ENCODE results near the gene MRTFA. TPM values are rescaled to one million over a fixed set of nuclear protein-coding genes. Genes with fewer than 3 reads are reported as not detected.
A peak's percentile ranks its signal among the peaks of the same experiment; 100 is the strongest.

MRTFA gene
- polyA plus RNA-seq, 2 of the 4 experiments (the other 2 are of a cell fraction) = 6.8 to 48.3 TPM

GRCh38 chr22:40405178-40406062 lies 231.1 kb downstream of the MRTFA start:
- FAIRE-seq = no peak
- 92% methylated on average over 12 of the region's 28 CpGs for WGBS (ENCODE audit: missing lambda C conversion rate)
- CTCF ChIA-PET = interaction anchor here (0.5 to 2.1 kb wide), 2 partner anchors 277 to 326 kb away, joined by 3 to 5 read pairs; no protein-coding TSS in a partner anchor
- Histone ChIP-seq H3K4me2 (no peak overlapping the region), H3K27ac (no peak overlapping the region), H3K4me3 (no peak overlapping the region), H3K9me3 (no peaks in the 10 kb centered on the region), H3K4me1 (0 out of 3 replicates have a peak, but pooled peaks cover 3% of the 10 kb centered on the region)
- POLR2A ChIA-PET = no interaction called here
- 0 out of 2 replicates have a peak, but pooled peaks have one; percentile 38 for TF ChIP-seq POLR2AphosphoS2 (conservative IDR thresholded peaks at IDR 0.05; ENCODE audit: low read length)
- TF ChIP-seq NFE2L2 (conservative IDR thresholded peaks at IDR 0.05; ENCODE audit: low read length) = no peak
- ATAC-seq = peak; percentile 4 to 5; a peak in 2 of 6 replicates
- DNase-seq (ENCODE audit: low read depth in 1 of 2, low spot score in 1 of 2) = no peak

DNA sequence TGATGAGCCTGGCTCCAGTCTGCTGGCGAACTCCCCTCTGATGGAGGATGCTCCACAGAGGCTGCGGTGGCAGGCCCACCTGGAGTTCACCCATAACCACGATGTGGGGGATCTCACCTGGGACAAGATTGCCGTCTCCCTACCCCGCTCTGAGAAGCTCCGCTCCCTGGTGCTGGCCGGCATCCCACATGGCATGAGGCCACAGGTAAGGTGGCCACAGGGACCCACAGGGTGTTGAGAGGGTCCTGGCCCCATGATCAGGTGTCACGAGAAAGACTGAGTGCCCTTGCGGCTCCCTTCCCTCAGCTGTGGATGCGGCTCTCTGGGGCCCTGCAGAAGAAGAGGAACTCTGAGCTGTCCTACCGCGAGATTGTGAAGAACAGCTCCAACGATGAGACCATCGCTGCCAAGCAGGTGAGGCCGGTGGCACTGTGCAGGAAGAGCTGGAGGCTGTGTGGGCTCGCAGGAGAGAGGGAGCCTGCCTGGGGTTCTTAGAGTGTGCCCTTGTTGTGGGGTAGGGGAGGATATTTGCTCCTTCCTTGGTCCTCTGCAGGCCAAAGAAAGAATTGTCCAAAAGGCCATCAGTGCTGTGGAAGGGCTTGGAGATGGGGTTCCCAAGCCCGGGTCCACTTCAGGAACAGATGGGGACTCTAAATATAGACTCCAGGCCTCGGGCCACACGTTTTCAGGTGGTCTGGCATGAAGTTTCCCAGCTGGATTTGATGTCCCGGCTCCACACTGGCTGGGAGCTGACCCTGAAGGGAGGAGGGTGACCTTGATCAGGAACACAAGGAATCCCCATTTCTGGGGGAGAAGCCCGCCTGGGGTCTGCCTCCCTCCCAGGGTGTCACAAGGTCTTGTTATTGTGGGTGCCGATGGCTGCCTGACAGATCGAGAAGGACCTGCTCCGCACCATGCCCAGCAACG lies 232.0 kb downstream of the MRTFA start:
- no peak overlapping the region for H3K4me2 ChIP-seq
- peak in 1 of 2 experiments; percentile 26; a peak in 3 of 6 replicates for ATAC-seq
- TF ChIP-seq HOXA7 (CRISPR knock-in tag; IDR thresholded peaks at IDR 0.05) (no peak), ZSCAN20 (CRISPR knock-in tag; IDR thresholded peaks at IDR 0.05) (no peak), E2F6 (IDR thresholded peaks at IDR 0.05; ENCODE audit: borderline replicate concordance, low read depth) (no peak), KDM1A (IDR thresholded peaks at IDR 0.05; ENCODE audit: low read depth) (no peak), CHD2 (IDR thresholded peaks at IDR 0.05; ENCODE audit: low read length, partially characterized antibody) (no peak), HOXB13 (CRISPR knock-in tag; IDR thresholded peaks at IDR 0.05; ENCODE audit: low read depth) (no peak), RAD21 (conservative IDR thresholded peaks at IDR 0.05 in 1 of 2, IDR thresholded peaks at IDR 0.05 in 1 of 2) (no peak), ZNF302 (CRISPR knock-in tag; IDR thresholded peaks at IDR 0.05) (no peak)
- TF ChIP-seq, protein P1, sequence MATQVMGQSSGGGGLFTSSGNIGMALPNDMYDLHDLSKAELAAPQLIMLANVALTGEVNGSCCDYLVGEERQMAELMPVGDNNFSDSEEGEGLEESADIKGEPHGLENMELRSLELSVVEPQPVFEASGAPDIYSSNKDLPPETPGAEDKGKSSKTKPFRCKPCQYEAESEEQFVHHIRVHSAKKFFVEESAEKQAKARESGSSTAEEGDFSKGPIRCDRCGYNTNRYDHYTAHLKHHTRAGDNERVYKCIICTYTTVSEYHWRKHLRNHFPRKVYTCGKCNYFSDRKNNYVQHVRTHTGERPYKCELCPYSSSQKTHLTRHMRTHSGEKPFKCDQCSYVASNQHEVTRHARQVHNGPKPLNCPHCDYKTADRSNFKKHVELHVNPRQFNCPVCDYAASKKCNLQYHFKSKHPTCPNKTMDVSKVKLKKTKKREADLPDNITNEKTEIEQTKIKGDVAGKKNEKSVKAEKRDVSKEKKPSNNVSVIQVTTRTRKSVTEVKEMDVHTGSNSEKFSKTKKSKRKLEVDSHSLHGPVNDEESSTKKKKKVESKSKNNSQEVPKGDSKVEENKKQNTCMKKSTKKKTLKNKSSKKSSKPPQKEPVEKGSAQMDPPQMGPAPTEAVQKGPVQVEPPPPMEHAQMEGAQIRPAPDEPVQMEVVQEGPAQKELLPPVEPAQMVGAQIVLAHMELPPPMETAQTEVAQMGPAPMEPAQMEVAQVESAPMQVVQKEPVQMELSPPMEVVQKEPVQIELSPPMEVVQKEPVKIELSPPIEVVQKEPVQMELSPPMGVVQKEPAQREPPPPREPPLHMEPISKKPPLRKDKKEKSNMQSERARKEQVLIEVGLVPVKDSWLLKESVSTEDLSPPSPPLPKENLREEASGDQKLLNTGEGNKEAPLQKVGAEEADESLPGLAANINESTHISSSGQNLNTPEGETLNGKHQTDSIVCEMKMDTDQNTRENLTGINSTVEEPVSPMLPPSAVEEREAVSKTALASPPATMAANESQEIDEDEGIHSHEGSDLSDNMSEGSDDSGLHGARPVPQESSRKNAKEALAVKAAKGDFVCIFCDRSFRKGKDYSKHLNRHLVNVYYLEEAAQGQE (IDR thresholded peaks at IDR 0.05) = no peak
- TF ChIP-seq, protein P2, sequence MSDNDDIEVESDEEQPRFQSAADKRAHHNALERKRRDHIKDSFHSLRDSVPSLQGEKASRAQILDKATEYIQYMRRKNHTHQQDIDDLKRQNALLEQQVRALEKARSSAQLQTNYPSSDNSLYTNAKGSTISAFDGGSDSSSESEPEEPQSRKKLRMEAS (IDR thresholded peaks at IDR 0.05) = no peak
- DNase-seq (ENCODE audit: low read depth in 1 of 2, low spot score in 1 of 2) = no peak
- H3K4me3 ChIP-seq = no peak overlapping the region
- POLR2A ChIA-PET = no interaction called here
- no peaks in the 10 kb centered on the region for H3K4me1 ChIP-seq
- 85% methylated on average over 15 of the region's 25 CpGs for WGBS (ENCODE audit: missing lambda C conversion rate)
- no peak for FAIRE-seq
- CTCF ChIA-PET = interaction anchor here (1.2 to 1.5 kb wide), 3 partner anchors 32 to 279 kb away, joined by 3 to 4 read pairs (median 3); no protein-coding TSS in a partner anchor
- H3K9me3 ChIP-seq = no peaks in the 10 kb centered on the region
- no peak overlapping the region for H3K27ac ChIP-seq

DNA sequence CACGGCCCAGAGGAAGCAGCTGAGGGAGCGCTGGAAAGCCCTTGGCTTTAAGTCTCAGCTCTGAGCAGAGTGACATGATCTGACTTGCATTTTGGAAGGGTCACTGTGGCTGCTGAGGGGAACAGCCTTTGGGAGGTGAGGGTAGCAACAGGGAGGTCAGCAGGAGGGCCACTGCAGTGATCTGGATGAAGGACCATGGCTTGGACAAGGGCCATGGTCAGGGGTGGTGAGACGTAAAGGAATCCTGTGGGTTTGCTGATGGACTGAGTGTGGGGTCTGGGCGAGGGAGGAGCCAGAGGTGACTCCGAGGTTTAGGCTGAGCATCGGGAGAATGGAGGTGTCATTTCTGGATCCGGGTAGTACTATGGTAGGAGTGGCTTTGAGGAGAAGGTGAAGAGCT lies 232.9 kb downstream of the MRTFA start:
- ChIA-PET POLR2A (no interaction called here), CTCF (interaction anchor here (1.2 to 1.5 kb wide), 3 partner anchors 33 to 279 kb away, joined by 3 to 4 read pairs (median 3); no protein-coding TSS in a partner anchor)
- no peak for ATAC-seq
- Histone ChIP-seq H3K4me2 (no peak overlapping the region), H3K4me3 (no peak overlapping the region), H3K9me3 (no peaks in the 10 kb centered on the region), H3K27ac (no peak overlapping the region), H3K4me1 (no peaks in the 10 kb centered on the region)
- FAIRE-seq = no peak
- DNase-seq (ENCODE audit: low read depth in 1 of 2, low spot score in 1 of 2) = no peak
- WGBS (ENCODE audit: missing lambda C conversion rate) = 91% methylated on average over 7 of the region's 7 CpGs
- TF ChIP-seq RFX5 (IDR thresholded peaks at IDR 0.05) (no peak), PHF8 (IDR thresholded peaks at IDR 0.05; ENCODE audit: borderline replicate concordance, low read depth) (no peak), ZSCAN20 (CRISPR knock-in tag; IDR thresholded peaks at IDR 0.05) (no peak), JUNB (IDR thresholded peaks at IDR 0.05) (no peak), ZFP36 (IDR thresholded peaks at IDR 0.05; ENCODE audit: borderline replicate concordance, partially characterized antibody) (no peak), ZNF302 (CRISPR knock-in tag; IDR thresholded peaks at IDR 0.05) (no peak), KDM5A (IDR thresholded peaks at IDR 0.05) (no peak), CHD4 (IDR thresholded peaks at IDR 0.05; ENCODE audit: borderline replicate concordance) (no peak), RNF2 (IDR thresholded peaks at IDR 0.05; ENCODE audit: borderline replicate concordance, low read depth) (no peak), BCL3 (IDR thresholded peaks at IDR 0.05) (no peak), NPAS2 (CRISPR knock-in tag; IDR thresholded peaks at IDR 0.05; ENCODE audit: borderline replicate concordance) (no peak), JUN (IDR thresholded peaks at IDR 0.05) (no peak), EHMT2 (IDR thresholded peaks at IDR 0.05; ENCODE audit: low read depth) (no peak), CHD2 (IDR thresholded peaks at IDR 0.05; ENCODE audit: low read length, partially characterized antibody) (no peak)
- TF ChIP-seq, protein P2 (IDR thresholded peaks at IDR 0.05) = no peak

Data from A549 (cell line).